Small intestine (tissue), 7 donors: Measurements from ENCODE around the gene UGDH. TPM values are rescaled to one million over a fixed set of nuclear protein-coding genes. Genes with fewer than 3 reads are reported as not detected.
"Not testable (repeated sequence)": the region's sequence is repeated elsewhere in the genome, so short reads cannot be mapped to it uniquely, and the experiment has no call there.

Experiments used
- DNase-seq, 2 donors: peaks; one replicate each; pipeline versions ENCODE4 v3.0.0 to v3.0.0-alpha.2; 2013
- FAIRE-seq: peaks from 2 replicates; lab custom pipeline; 2012; peaks lifted over from hg19 to GRCh38; lab: Jason Lieb, UNC
- H3K27ac ChIP-seq, 3 donors: one replicate each; pipeline ENCODE4 v1.5.1; 2013; ENCODE audit warnings: low read length in 2 of 3, mild to moderate bottlenecking in 2 of 3, control low read depth in 1 of 3, inconsistent platforms in 1 of 3, low read depth in 1 of 3, moderate library complexity in 1 of 3
- H3K27me3 ChIP-seq, 3 donors: one replicate each; pipeline ENCODE4 v1.6.1; 2013; ENCODE audit warnings: low read length in 3 of 3, inconsistent platforms in 1 of 3; ENCODE audit not compliant: control insufficient read depth in 3 of 3, insufficient read depth in 3 of 3
- H3K36me3 ChIP-seq, 3 donors: one replicate each; pipeline ENCODE4 v1.6.1; 2013; ENCODE audit warnings: low read length in 3 of 3, inconsistent platforms in 1 of 3, low read depth in 1 of 3, mild to moderate bottlenecking in 1 of 3, moderate library complexity in 1 of 3; ENCODE audit not compliant: control insufficient read depth in 3 of 3, insufficient read depth in 2 of 3
- H3K4me1 ChIP-seq, 3 donors: one replicate each; pipeline ENCODE4 v1.6.1; 2013; ENCODE audit warnings: low read length in 2 of 3, inconsistent platforms in 1 of 3, low read depth in 1 of 3, mild to moderate bottlenecking in 1 of 3, moderate library complexity in 1 of 3; ENCODE audit not compliant: control insufficient read depth in 3 of 3, insufficient read depth in 2 of 3
- H3K4me3 ChIP-seq, 3 donors: one replicate each; pipeline ENCODE4 v1.5.1; 2013; ENCODE audit warnings: low read length in 3 of 3, control low read depth in 1 of 3, inconsistent platforms in 1 of 3, low read depth in 1 of 3, mild to moderate bottlenecking in 1 of 3, moderate library complexity in 1 of 3
- H3K9me3 ChIP-seq, 2 donors: one replicate each; pipeline ENCODE4 v1.6.1; 2013; ENCODE audit warnings: low read depth in 1 of 2, low read length in 1 of 2; ENCODE audit not compliant: control insufficient read depth in 2 of 2, insufficient read depth in 1 of 2
- WGBS, 3 donors: extraction: QIAGEN DNeasy Blood & Tissue Kit; methylation state at CpG; one replicate each; pipeline ENCODE4 v1.1.7; 2013; 5-methylcytosine and 5-hydroxymethylcytosine counted together
- polyA plus RNA-seq, 4 donors: library from polyadenylated mRNA; stranded (reverse) in 3 of 4; unstranded in 1 of 4; fragments of 200-250 nt in 3 of 4; fragments of 120-200 nt in 1 of 4; gene quantifications; one replicate each; pipeline versions ENCODE4 v1.2.1 to v1.2.3, GENCODE V29; 2013
- donor health status: healthy with polysubstance abuse.
- donor health status: control.
- donor health status: control.
- donor health status: Bipolar disorder and iron deficiency.
- donor health status: healthy.

Gene UGDH
- polyA plus RNA-seq, 4 donors: 20.8 to 72.8 (median 38.3) TPM

DNA sequence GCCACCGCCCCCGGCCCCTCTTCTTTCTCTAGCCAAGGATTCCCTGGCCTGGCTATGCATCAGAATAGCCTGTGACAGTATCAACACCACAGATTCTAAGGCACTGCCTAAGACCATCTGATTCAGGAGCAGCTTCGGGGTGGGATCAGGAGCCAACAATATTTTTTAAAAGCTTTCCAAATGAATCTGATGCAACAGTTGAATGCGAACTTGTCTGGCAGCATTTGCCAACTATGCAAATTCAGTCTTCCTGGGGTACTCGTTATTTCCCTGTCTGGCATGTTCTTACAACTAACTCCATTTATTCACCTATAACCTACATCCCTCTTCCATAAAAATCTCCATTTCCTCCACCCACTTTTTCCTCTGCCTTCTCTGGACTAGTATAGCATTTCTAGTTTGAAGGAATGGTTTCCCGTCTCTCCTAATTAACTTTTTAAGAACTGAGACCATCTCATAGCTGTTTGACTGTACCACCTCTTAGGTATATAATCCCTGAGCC is 36.2 kb upstream of the UGDH start:
- Histone ChIP-seq H3K27ac (no peak overlapping the region), H3K27me3 (no peaks in the 10 kb centered on the region), H3K4me3 (no peak overlapping the region), H3K36me3 (peaks cover 2 to 10% (median 5%) of the 10 kb centered on the region in 3 donors), H3K9me3 (peaks cover 0 to 13% of the 10 kb centered on the region in 2 donors), H3K4me1 (no peaks in the 10 kb centered on the region)
- FAIRE-seq (no peak), DNase-seq (no peak)
- WGBS, 3 donors: 91 to 92% (median 91%) methylated on average over 6 of the region's 6 CpGs

DNA sequence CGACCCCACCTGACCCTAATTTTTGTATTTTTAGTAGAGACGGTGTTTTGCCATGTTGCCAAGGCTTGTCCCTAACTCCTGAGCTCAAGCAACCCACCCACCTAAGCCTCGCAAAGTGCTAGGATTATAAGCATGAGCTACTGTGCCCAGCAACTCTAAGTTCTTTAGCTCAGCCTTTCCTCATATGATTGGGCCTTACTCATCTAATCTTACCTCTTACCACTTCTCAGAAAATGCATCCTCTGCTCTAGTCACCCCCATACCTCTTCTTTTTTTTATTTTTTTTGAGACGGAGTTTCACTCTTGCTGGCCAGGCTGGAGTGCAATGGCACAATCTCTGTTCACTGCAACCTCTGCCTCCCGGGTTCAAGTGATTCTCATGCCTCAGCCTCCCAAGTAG is 35.6 kb upstream of the UGDH start:
- WGBS, 3 donors: 91 to 95% (median 95%) methylated on average over 5 of the region's 5 CpGs
- no peak for DNase-seq
- FAIRE-seq: no peak

DNA sequence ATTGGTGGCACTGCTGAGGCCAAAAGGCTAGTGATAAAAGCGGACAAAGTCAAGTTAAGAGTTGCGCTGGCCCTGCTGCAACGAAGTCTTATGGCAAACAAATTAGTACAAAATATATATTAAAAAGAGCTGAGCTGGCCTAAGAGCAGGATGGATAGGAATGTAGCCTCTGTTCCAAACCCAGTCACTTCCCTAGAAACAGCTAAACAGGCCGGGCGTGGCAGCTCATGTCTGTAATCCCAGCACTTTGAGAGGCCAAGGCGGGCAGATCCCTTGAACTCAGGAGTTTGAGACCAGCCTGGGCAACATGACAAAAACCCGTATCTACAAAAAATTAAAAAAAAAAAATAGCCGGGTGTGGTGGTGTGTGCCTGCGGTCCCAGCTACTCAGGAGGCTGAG is 32.4 kb upstream of the UGDH start:
- Histone ChIP-seq H3K27me3 (no peaks in the 10 kb centered on the region), H3K4me1 (no peaks in the 10 kb centered on the region), H3K9me3 (no peaks in the 10 kb centered on the region), H3K4me3 (no peak overlapping the region), H3K27ac (no peak overlapping the region), H3K36me3 (peaks cover 1 to 10% (median 2%) of the 10 kb centered on the region in 3 donors)
- DNase-seq (peak in 1 of 2 donors; percentile 27), FAIRE-seq (no peak)
- 38 to 66% (median 54%) methylated on average over 9 of the region's 9 CpGs for WGBS, 3 donors

More for the DNA sequence above, 35.6 kb upstream of the UGDH start:
- Histone ChIP-seq H3K4me1 (no peaks in the 10 kb centered on the region), H3K27ac (no peak overlapping the region), H3K4me3 (no peak overlapping the region), H3K9me3 (peaks cover 0 to 13% of the 10 kb centered on the region in 2 donors), H3K27me3 (no peaks in the 10 kb centered on the region), H3K36me3 (peaks cover 2 to 10% (median 5%) of the 10 kb centered on the region in 3 donors)

GRCh38 chr4:39555472-39555871 is 28.2 kb upstream of the UGDH start:
- FAIRE-seq: no peak
- Histone ChIP-seq H3K9me3 (no peaks in the 10 kb centered on the region), H3K4me3 (no peak overlapping the region), H3K27ac (no peak overlapping the region), H3K36me3 (peaks cover 0 to 19% (median 2%) of the 10 kb centered on the region in 3 donors), H3K27me3 (no peaks in the 10 kb centered on the region), H3K4me1 (no peaks in the 10 kb centered on the region)
- no peak for DNase-seq
- 93 to 97% (median 96%) methylated on average over 3 of the region's 3 CpGs for WGBS, 3 donors

GRCh38 chr4:39548425-39549067 is 21.3 kb upstream of the UGDH start:
- Histone ChIP-seq H3K4me1 (peaks cover 0 to 4% (median 0%) of the 10 kb centered on the region in 3 donors), H3K27me3 (no peaks in the 10 kb centered on the region), H3K27ac (no peak overlapping the region), H3K36me3 (peaks cover 0 to 5% (median 4%) of the 10 kb centered on the region in 3 donors), H3K9me3 (no peaks in the 10 kb centered on the region), H3K4me3 (no peak overlapping the region)
- DNase-seq: no peak
- FAIRE-seq: no peak
- WGBS, 3 donors: 87 to 96% (median 90%) methylated on average over 3 of the region's 3 CpGs

- no peak for FAIRE-seq
- H3K4me3 ChIP-seq: no peak overlapping the region
Measured at GRCh38 chr4:39544580-39545315, 17.5 kb upstream of the UGDH start.

DNA sequence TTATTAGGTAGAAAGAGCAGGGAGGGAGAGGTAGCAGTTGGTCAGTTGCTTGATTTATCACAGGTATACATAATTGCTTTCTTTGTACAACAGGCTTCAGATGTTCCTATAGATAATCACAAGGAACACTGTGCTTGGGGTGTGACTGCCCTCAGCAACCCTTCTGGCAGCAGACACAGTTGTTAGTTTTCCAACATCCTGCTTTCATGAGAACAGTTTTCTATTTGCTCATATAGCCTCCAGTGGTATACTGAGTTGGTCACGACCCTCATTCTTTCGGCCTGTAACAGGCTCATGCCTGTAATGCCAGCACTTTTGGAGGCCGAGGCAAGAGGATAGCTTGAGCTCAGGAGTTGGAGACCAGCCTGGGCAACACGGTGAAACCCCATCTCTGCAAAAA is 16.8 kb upstream of the UGDH start:
- not testable (repeated sequence) for H3K27me3 ChIP-seq, H3K4me3 ChIP-seq, H3K36me3 ChIP-seq, FAIRE-seq, H3K9me3 ChIP-seq
- Histone ChIP-seq H3K27ac (peak overlapping the region in 1 of 3 donors; percentile 50), H3K4me1 (peaks cover 0 to 11% (median 4%) of the 10 kb centered on the region in 3 donors)
- DNase-seq: peak in 1 of 2 donors; percentile 41
- WGBS, 3 donors: 75% methylated on average over 4 of the region's 4 CpGs

More at GRCh38 chr4:39544580-39545315, 17.5 kb upstream of the UGDH start:
- no peak for DNase-seq
- H3K36me3 ChIP-seq: peaks cover 0 to 3% (median 2%) of the 10 kb centered on the region in 3 donors
- H3K27me3 ChIP-seq: no peaks in the 10 kb centered on the region
- H3K27ac ChIP-seq: peak overlapping the region in 1 of 3 donors; percentile 50
- H3K4me1 ChIP-seq: peaks cover 0 to 11% (median 4%) of the 10 kb centered on the region in 3 donors
- H3K9me3 ChIP-seq: no peaks in the 10 kb centered on the region
- 0 to 26% (median 24%) methylated on average over 1 of the region's 1 CpG for WGBS, 3 donors

DNA sequence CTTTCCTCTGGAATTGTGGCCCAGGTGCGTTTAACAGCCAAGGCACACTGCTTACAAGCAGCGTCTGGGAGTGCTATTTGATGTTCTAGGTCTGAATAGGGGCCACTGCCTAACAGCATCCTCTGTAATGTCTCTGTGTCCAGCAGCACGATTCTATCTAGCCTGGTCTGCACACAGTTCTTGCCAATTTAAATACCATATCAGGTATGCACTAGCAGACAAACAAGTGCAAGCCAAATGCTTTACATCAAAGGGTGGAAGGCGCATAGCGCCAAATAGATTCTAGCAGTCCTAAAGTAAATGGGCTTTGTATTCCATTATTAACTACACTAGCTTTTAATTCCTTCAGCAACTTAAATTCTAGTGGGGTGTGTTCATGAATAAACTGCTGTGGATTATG is 15.8 kb upstream of the UGDH start:
- FAIRE-seq (no peak), DNase-seq (no peak)
- Histone ChIP-seq H3K27me3 (no peaks in the 10 kb centered on the region), H3K27ac (no peak overlapping the region), H3K4me1 (peaks cover 0 to 11% (median 4%) of the 10 kb centered on the region in 3 donors), H3K9me3 (no peaks in the 10 kb centered on the region), H3K4me3 (no peak overlapping the region), H3K36me3 (peaks cover 2 to 3% (median 3%) of the 10 kb centered on the region in 3 donors)
- 52 to 75% (median 53%) methylated on average over 5 of the region's 5 CpGs for WGBS, 3 donors
